Neural progenitor cell (in vitro differentiated cells): Measurements from ENCODE around the gene UTS2B. TPM values are rescaled to one million over a fixed set of nuclear protein-coding genes. Genes with fewer than 3 reads are reported as not detected.

Source experiments
- DNase-seq: peaks from one replicate; pipeline ENCODE4 v3.0.0-alpha.2; 2016; ENCODE audit warnings: low spot score
- H2AFZ ChIP-seq: fragments of 200-600 bp; sonication (generic); replicated peaks from 2 replicates; pipeline ENCODE4 v1.6.1; 2016; ENCODE audit warnings: antibody characterized with exemption
- H3F3A ChIP-seq: fragments of 200-600 bp; sonication (generic); 2 replicates; pipeline ENCODE4 v1.6.1; 2016; ENCODE audit warnings: antibody characterized with exemption, low read depth
- H3K27ac ChIP-seq: fragments of 200-600 bp; sonication (generic); 2 replicates; pipeline ENCODE4 v1.5.1; 2016; ENCODE audit warnings: mild to moderate bottlenecking
- H3K27me3 ChIP-seq: fragments of 200-600 bp; sonication (generic); 2 replicates; pipeline ENCODE4 v1.6.1; 2016; ENCODE audit warnings: mild to moderate bottlenecking, moderate library complexity
- H3K36me3 ChIP-seq: fragments of 200-600 bp; sonication (generic); 2 replicates; pipeline ENCODE4 v1.5.1; 2016
- H3K4me1 ChIP-seq: fragments of 200-600 bp; sonication (generic); 2 replicates; pipeline ENCODE4 v1.6.1; 2016; ENCODE audit warnings: mixed run types
- H3K4me2 ChIP-seq: fragments of 200-600 bp; sonication (generic); 2 replicates; pipeline ENCODE4 v1.6.1; 2016
- H3K4me3 ChIP-seq: fragments of 200-600 bp; sonication (generic); 2 replicates; pipeline ENCODE4 v1.5.1; 2016
- H3K79me2 ChIP-seq: fragments of 200-600 bp; sonication (generic); 2 replicates; pipeline ENCODE4 v1.6.1; 2016; ENCODE audit warnings: low read depth
- H3K9ac ChIP-seq: fragments of 200-600 bp; sonication (generic); 2 replicates; pipeline ENCODE4 v1.6.1; 2016
- H3K9me3 ChIP-seq: fragments of 200-600 bp; sonication (generic); 2 replicates; pipeline ENCODE4 v1.5.1; 2016; ENCODE audit warnings: low read depth
- H4K20me1 ChIP-seq: fragments of 200-600 bp; sonication (generic); 2 replicates; pipeline ENCODE4 v1.6.1; 2016; ENCODE audit warnings: low read depth
- H3K27ac Mint-ChIP-seq: 3 replicates; pipeline ENCODE4 v1.8.0; 2021; ENCODE audit warnings: mixed read lengths
- H3K27me3 Mint-ChIP-seq: 2 replicates; pipeline ENCODE4 v1.8.0; 2022; ENCODE audit warnings: low read depth, mild to moderate bottlenecking, inconsistent platforms, moderate library complexity, mixed read lengths; ENCODE audit not compliant: insufficient read depth
- H3K36me3 Mint-ChIP-seq: 3 replicates; pipeline ENCODE4 v1.8.0; 2021; ENCODE audit warnings: mixed read lengths
- H3K4me1 Mint-ChIP-seq: 3 replicates; pipeline ENCODE4 v1.8.0; 2021; ENCODE audit warnings: mixed read lengths
- H3K4me3 Mint-ChIP-seq: 3 replicates; pipeline ENCODE4 v1.8.0; 2021; ENCODE audit warnings: mild to moderate bottlenecking, moderate library complexity, mixed read lengths
- H3K9me3 Mint-ChIP-seq: 3 replicates; pipeline ENCODE4 v1.8.0; 2020; ENCODE audit warnings: mixed read lengths
- CTCF ChIP-seq: fragments of 200-600 bp; sonication (generic); IDR thresholded peaks from 2 replicates; pipeline ENCODE4 v1.5.1; 2017; ENCODE audit warnings: antibody characterized with exemption, mild to moderate bottlenecking
- EZH2 ChIP-seq: fragments of 200-600 bp; sonication (generic); IDR thresholded peaks from 2 replicates; pipeline ENCODE4 v1.6.1; 2017; ENCODE audit warnings: antibody characterized with exemption, mild to moderate bottlenecking, moderate library complexity
- EZH2phosphoT487 ChIP-seq: fragments of 200-600 bp; sonication (generic); IDR thresholded peaks from 2 replicates; pipeline ENCODE4 v1.6.1; 2017; ENCODE audit warnings: antibody characterized with exemption
- total RNA-seq: library from RNA; depleted of rRNA; stranded (reverse); fragments of >200 nt; gene quantifications from 2 replicates; pipeline ENCODE4 v1.2.3, GENCODE V29; 2015; ENCODE audit warnings: low replicate concordance

The UTS2B gene
- total RNA-seq, 1 donor from 2014 or later, result not detected

GRCh38 chr3:191343913-191344312 lies 13.6 kb upstream of the UTS2B start:
- no peak overlapping the region for H3K9ac ChIP-seq
- peaks cover 5% of the 10 kb centered on the region for H4K20me1 ChIP-seq
- H3K4me3 ChIP-seq, result no peak overlapping the region
- no peak for DNase-seq
- H3K4me2 ChIP-seq, result no peak overlapping the region
- Mint-ChIP-seq H3K27ac (no peak overlapping the region), H3K36me3 (peaks cover 16% of the 10 kb centered on the region), H3K4me1 (peaks cover 3% of the 10 kb centered on the region), H3K27me3 (no peaks in the 10 kb centered on the region), H3K9me3 (peaks cover 12% of the 10 kb centered on the region), H3K4me3 (no peak overlapping the region)
- H3K9me3 ChIP-seq, result no peaks in the 10 kb centered on the region
- TF ChIP-seq EZH2phosphoT487 (no peak), EZH2 (no peak), CTCF (no peak)
- no peak overlapping the region for H2AFZ ChIP-seq
- H3K36me3 ChIP-seq, result no peaks in the 10 kb centered on the region
- H3K27me3 ChIP-seq, result no peaks in the 10 kb centered on the region
- H3K4me1 ChIP-seq, result peaks cover 1% of the 10 kb centered on the region
- no peaks in the 10 kb centered on the region for H3F3A ChIP-seq
- no peak overlapping the region for H3K27ac ChIP-seq
- H3K79me2 ChIP-seq, result peaks cover 96% of the 10 kb centered on the region

GRCh38 chr3:191343115-191343514 lies 12.8 kb upstream of the UTS2B start:
- no peaks in the 10 kb centered on the region for H3K27me3 ChIP-seq
- Mint-ChIP-seq H3K4me1 (peaks cover 3% of the 10 kb centered on the region), H3K36me3 (peaks cover 16% of the 10 kb centered on the region), H3K27ac (no peak overlapping the region), H3K4me3 (no peak overlapping the region), H3K9me3 (peaks cover 12% of the 10 kb centered on the region), H3K27me3 (no peaks in the 10 kb centered on the region)
- H3K4me2 ChIP-seq, result no peak overlapping the region
- no peaks in the 10 kb centered on the region for H3K4me1 ChIP-seq
- H3K79me2 ChIP-seq, result peaks cover 95% of the 10 kb centered on the region
- no peaks in the 10 kb centered on the region for H3K36me3 ChIP-seq
- peaks cover 5% of the 10 kb centered on the region for H4K20me1 ChIP-seq
- DNase-seq, result no peak
- no peak for TF ChIP-seq EZH2phosphoT487
- no peak for TF ChIP-seq EZH2
- no peak for TF ChIP-seq CTCF
- H3K27ac ChIP-seq, result no peak overlapping the region
- H3K9me3 ChIP-seq, result no peaks in the 10 kb centered on the region
- no peak overlapping the region for H2AFZ ChIP-seq
- no peaks in the 10 kb centered on the region for H3F3A ChIP-seq
- H3K9ac ChIP-seq, result no peak overlapping the region
- H3K4me3 ChIP-seq, result no peak overlapping the region

- Mint-ChIP-seq H3K27me3 (no peaks in the 10 kb centered on the region), H3K9me3 (peaks cover 12% of the 10 kb centered on the region), H3K4me3 (no peak overlapping the region), H3K27ac (no peak overlapping the region), H3K36me3 (peaks cover 16% of the 10 kb centered on the region), H3K4me1 (peaks cover 3% of the 10 kb centered on the region)
- peaks cover 5% of the 10 kb centered on the region for H4K20me1 ChIP-seq
- H3K36me3 ChIP-seq, result no peaks in the 10 kb centered on the region
- H3K9me3 ChIP-seq, result no peaks in the 10 kb centered on the region
- H3K27me3 ChIP-seq, result no peaks in the 10 kb centered on the region
- H3K4me2 ChIP-seq, result no peak overlapping the region
- DNase-seq, result no peak
- H3F3A ChIP-seq, result no peaks in the 10 kb centered on the region
- TF ChIP-seq CTCF (no peak), EZH2phosphoT487 (no peak), EZH2 (no peak)
- H3K4me1 ChIP-seq, result no peaks in the 10 kb centered on the region
- H3K79me2 ChIP-seq, result peaks cover 95% of the 10 kb centered on the region
- no peak overlapping the region for H3K4me3 ChIP-seq
- H3K27ac ChIP-seq, result no peak overlapping the region
- H3K9ac ChIP-seq, result no peak overlapping the region
- H2AFZ ChIP-seq, result no peak overlapping the region
These were observed 12.1 kb upstream of the UTS2B start for GRCh38 chr3:191342411-191342810.
